HepG2 (cell line): ENCODE data around the gene LIMK2.

Experiments
- AGO1 ChIP-seq: fragments of 200-400 bp; formaldehyde crosslinking; IDR thresholded peaks from 2 replicates; pipeline ENCODE4 v1.6.1; 2017; ENCODE audit warnings: mild to moderate bottlenecking, low read depth, low read length, moderate library complexity; ENCODE audit not compliant: poor library complexity, severe bottlenecking
- ARID2 ChIP-seq: sonication (generic); formaldehyde crosslinking; IDR thresholded peaks from 2 replicates; pipeline ENCODE4 v1.8.1; 2022; ENCODE audit warnings: mild to moderate bottlenecking, missing genetic modification reagents, borderline replicate concordance
- TAF1 ChIP-seq: sonication (generic); formaldehyde crosslinking; IDR thresholded peaks from 2 replicates; pipeline ENCODE4 v1.4.0; 2020; ENCODE audit warnings: missing genetic modification reagents
- ZBTB7A ChIP-seq: sonication (generic); formaldehyde crosslinking; IDR thresholded peaks from 2 replicates; pipeline ENCODE4 v1.8.0; 2022; ENCODE audit warnings: mild to moderate bottlenecking, missing genetic modification reagents
- TF ChIP-seq, protein P1 (sequence below): sonication (generic); formaldehyde crosslinking; IDR thresholded peaks from 2 replicates; pipeline ENCODE4 v1.5.1; 2020; ENCODE audit warnings: mild to moderate bottlenecking, missing genetic modification reagents, borderline replicate concordance
- TF ChIP-seq, protein P2 (sequence below): sonication (generic); formaldehyde crosslinking; IDR thresholded peaks from 2 replicates; pipeline ENCODE4 v1.5.1; 2020; ENCODE audit warnings: missing genetic modification reagents, mild to moderate bottlenecking, borderline replicate concordance
- TF ChIP-seq, protein P3 (sequence below): sonication (generic); formaldehyde crosslinking; IDR thresholded peaks from 2 replicates; pipeline ENCODE4 v1.8.0; 2022; ENCODE audit warnings: mild to moderate bottlenecking, missing genetic modification reagents, borderline replicate concordance
- TF ChIP-seq, protein P4 (sequence below): sonication (generic); formaldehyde crosslinking; IDR thresholded peaks from 2 replicates; pipeline ENCODE4 v1.5.0; 2020; ENCODE audit warnings: mild to moderate bottlenecking, missing genetic modification reagents, moderate library complexity

DNA sequence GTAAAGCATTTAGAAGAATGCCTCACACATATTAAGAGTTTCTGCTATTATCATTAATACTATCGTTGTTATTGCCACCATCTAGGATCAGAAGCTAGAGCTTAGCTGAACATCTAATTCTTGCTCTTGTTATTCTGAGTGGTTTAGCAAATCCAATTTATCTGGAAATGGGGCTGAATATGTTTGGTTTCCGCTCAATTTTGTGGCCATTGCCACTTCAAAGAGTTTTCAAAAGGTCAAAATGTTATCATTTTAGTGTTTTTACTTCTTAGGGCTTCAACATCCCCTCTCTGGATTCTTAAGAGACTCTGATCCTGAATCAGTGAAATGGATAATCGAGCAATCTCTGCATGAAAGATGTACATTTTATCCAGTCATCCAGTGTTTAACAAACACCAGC lies 90.4 kb downstream of the LIMK2 start:
- TF ChIP-seq, protein P1, sequence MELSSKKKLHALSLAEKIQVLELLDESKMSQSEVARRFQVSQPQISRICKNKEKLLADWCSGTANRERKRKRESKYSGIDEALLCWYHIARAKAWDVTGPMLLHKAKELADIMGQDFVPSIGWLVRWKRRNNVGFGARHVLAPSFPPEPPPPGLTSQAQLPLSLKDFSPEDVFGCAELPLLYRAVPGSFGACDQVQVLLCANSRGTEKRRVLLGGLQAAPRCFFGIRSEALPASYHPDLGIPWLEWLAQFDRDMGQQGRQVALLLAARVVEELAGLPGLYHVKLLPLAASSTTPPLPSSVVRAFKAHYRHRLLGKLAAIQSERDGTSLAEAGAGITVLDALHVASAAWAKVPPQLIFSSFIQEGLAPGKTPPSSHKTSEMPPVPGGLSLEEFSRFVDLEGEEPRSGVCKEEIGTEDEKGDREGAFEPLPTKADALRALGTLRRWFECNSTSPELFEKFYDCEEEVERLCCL (CRISPR knock-in tag), result no peak
- TF ChIP-seq, protein P2, sequence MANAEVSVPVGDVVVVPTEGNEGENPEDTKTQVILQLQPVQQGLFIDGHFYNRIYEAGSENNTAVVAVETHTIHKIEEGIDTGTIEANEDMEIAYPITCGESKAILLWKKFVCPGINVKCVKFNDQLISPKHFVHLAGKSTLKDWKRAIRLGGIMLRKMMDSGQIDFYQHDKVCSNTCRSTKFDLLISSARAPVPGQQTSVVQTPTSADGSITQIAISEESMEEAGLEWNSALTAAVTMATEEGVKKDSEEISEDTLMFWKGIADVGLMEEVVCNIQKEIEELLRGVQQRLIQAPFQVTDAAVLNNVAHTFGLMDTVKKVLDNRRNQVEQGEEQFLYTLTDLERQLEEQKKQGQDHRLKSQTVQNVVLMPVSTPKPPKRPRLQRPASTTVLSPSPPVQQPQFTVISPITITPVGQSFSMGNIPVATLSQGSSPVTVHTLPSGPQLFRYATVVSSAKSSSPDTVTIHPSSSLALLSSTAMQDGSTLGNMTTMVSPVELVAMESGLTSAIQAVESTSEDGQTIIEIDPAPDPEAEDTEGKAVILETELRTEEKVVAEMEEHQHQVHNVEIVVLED (CRISPR knock-in tag), result no peak
- TF ChIP-seq, protein P3, sequence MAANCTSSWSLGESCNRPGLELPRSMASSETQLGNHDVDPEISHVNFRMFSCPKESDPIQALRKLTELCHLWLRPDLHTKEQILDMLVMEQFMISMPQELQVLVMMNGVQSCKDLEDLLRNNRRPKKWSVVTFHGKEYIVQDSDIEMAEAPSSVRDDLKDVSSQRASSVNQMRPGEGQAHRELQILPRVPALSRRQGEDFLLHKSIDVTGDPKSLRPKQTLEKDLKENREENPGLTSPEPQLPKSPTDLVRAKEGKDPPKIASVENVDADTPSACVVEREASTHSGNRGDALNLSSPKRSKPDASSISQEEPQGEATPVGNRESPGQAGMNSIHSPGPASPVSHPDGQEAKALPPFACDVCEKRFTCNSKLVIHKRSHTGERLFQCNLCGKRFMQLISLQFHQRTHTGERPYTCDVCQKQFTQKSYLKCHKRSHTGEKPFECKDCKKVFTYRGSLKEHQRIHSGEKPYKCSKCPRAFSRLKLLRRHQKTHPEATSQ (CRISPR knock-in tag), result no peak
- TF ChIP-seq TAF1 (CRISPR knock-in tag), result no peak
- no peak for TF ChIP-seq ARID2 (CRISPR knock-in tag)
- TF ChIP-seq, protein P4, sequence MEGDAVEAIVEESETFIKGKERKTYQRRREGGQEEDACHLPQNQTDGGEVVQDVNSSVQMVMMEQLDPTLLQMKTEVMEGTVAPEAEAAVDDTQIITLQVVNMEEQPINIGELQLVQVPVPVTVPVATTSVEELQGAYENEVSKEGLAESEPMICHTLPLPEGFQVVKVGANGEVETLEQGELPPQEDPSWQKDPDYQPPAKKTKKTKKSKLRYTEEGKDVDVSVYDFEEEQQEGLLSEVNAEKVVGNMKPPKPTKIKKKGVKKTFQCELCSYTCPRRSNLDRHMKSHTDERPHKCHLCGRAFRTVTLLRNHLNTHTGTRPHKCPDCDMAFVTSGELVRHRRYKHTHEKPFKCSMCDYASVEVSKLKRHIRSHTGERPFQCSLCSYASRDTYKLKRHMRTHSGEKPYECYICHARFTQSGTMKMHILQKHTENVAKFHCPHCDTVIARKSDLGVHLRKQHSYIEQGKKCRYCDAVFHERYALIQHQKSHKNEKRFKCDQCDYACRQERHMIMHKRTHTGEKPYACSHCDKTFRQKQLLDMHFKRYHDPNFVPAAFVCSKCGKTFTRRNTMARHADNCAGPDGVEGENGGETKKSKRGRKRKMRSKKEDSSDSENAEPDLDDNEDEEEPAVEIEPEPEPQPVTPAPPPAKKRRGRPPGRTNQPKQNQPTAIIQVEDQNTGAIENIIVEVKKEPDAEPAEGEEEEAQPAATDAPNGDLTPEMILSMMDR (CRISPR knock-in tag), result no peak
- TF ChIP-seq AGO1, result no peak
- TF ChIP-seq ZBTB7A (CRISPR knock-in tag), result no peak
